MM.1S (cell line): ENCODE data around the gene ATXN1.

ENCODE experiments used
- EZH2phosphoT487 ChIP-seq: fragments of 300-600 bp; sonication (generic); IDR thresholded peaks from 2 replicates; pipeline ENCODE4 v1.6.1; 2018; ENCODE audit warnings: antibody characterized with exemption, low read length
- TF ChIP-seq, protein P1 (sequence below): fragments of 300-600 bp; sonication (generic); IDR thresholded peaks from 2 replicates; pipeline ENCODE4 v1.5.1; 2016; ENCODE audit warnings: antibody characterized with exemption, low read length, mixed read lengths

- TF ChIP-seq, protein P1, sequence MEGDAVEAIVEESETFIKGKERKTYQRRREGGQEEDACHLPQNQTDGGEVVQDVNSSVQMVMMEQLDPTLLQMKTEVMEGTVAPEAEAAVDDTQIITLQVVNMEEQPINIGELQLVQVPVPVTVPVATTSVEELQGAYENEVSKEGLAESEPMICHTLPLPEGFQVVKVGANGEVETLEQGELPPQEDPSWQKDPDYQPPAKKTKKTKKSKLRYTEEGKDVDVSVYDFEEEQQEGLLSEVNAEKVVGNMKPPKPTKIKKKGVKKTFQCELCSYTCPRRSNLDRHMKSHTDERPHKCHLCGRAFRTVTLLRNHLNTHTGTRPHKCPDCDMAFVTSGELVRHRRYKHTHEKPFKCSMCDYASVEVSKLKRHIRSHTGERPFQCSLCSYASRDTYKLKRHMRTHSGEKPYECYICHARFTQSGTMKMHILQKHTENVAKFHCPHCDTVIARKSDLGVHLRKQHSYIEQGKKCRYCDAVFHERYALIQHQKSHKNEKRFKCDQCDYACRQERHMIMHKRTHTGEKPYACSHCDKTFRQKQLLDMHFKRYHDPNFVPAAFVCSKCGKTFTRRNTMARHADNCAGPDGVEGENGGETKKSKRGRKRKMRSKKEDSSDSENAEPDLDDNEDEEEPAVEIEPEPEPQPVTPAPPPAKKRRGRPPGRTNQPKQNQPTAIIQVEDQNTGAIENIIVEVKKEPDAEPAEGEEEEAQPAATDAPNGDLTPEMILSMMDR, result no peak
- no peak for TF ChIP-seq EZH2phosphoT487
Observed at GRCh38 chr6:16806363-16806762, 45.1 kb upstream of the ATXN1 start.
